ENCODE results near the gene KLF2.
"Not testable (repeated sequence)": the region's sequence is repeated elsewhere in the genome, so short reads cannot be mapped to it uniquely, and the experiment has no call there.

KLF2 gene

GRCh38 chr19:16338470-16339360 lies 14.1 kb downstream of the KLF2 start:
- no peak for DNase-seq (ENCODE audit: low spot score)

- DNase-seq (ENCODE audit: low spot score): no peak
Observed at GRCh38 chr19:16339361-16339725, 14.7 kb downstream of the KLF2 start.

- DNase-seq (ENCODE audit: low spot score): no peak
Observed at GRCh38 chr19:16340092-16340491, 15.5 kb downstream of the KLF2 start.

GRCh38 chr19:16340654-16341053 lies 16.0 kb downstream of the KLF2 start:
- DNase-seq (ENCODE audit: low spot score): no peak

- peak; percentile 59 for DNase-seq (ENCODE audit: low spot score)
Observed at GRCh38 chr19:16342002-16342715, 17.5 kb downstream of the KLF2 start.

GRCh38 chr19:16343156-16343555 lies 18.5 kb downstream of the KLF2 start:
- DNase-seq (ENCODE audit: low spot score): no peak

GRCh38 chr19:16345457-16345856 lies 20.8 kb downstream of the KLF2 start:
- no peak for DNase-seq (ENCODE audit: low spot score)

GRCh38 chr19:16347099-16347498 lies 22.5 kb downstream of the KLF2 start:
- not testable (repeated sequence) for DNase-seq (ENCODE audit: low spot score)

- no peak for DNase-seq (ENCODE audit: low spot score)
Observed at GRCh38 chr19:16347706-16348105, 23.1 kb downstream of the KLF2 start.

- DNase-seq (ENCODE audit: low spot score): no peak
Observed at GRCh38 chr19:16349551-16350152, 25.0 kb downstream of the KLF2 start.

GRCh38 chr19:16351133-16351809 lies 26.6 kb downstream of the KLF2 start:
- no peak for DNase-seq (ENCODE audit: low spot score)

- DNase-seq (ENCODE audit: low spot score): no peak
Observed at GRCh38 chr19:16355293-16356043, 30.8 kb downstream of the KLF2 start.

- DNase-seq (ENCODE audit: low spot score): no peak
Observed at GRCh38 chr19:16358456-16358855, 33.8 kb downstream of the KLF2 start.

GRCh38 chr19:16359074-16359473 lies 34.4 kb downstream of the KLF2 start:
- DNase-seq (ENCODE audit: low spot score): no peak

- no peak for DNase-seq (ENCODE audit: low spot score)
Observed at GRCh38 chr19:16359964-16360363, 35.3 kb downstream of the KLF2 start.

- no peak for DNase-seq (ENCODE audit: low spot score)
Observed at GRCh38 chr19:16360738-16361137, 36.1 kb downstream of the KLF2 start.

- peak; percentile 20 for DNase-seq (ENCODE audit: low spot score)
Observed at GRCh38 chr19:16361254-16361653, 36.6 kb downstream of the KLF2 start.

- DNase-seq (ENCODE audit: low spot score): no peak
Observed at GRCh38 chr19:16361926-16362325, 37.3 kb downstream of the KLF2 start.

- DNase-seq (ENCODE audit: low spot score): no peak
Observed at GRCh38 chr19:16363133-16363851, 38.7 kb downstream of the KLF2 start.

- no peak for DNase-seq (ENCODE audit: low spot score)
Observed at GRCh38 chr19:16363852-16364230, 39.2 kb downstream of the KLF2 start.

All from globus pallidus (tissue), 1 donor.